NCI-H146 (cell line): ENCODE measurements around the gene STK16.

Source experiments
- DNase-seq: peaks from one replicate; lab custom pipeline; 2025; lab: John Stamatoyannopoulos, UW

STK16 gene

DNA sequence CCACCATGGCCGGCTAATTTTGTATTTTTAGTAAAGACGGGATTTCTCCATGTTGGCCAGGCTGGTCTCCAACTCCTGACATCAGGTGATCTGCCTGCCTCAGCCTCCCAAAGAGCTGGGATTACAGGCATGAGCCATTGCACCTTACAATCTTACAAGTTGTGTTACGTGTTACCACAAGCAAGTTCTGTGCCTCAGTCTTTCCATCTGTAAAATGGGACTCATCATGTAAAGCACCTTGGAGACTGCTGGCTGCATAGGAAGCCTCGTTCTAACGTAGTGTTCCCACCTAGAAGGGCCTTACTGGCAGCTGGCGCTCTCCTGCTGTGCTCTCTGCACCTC, 43.9 kb downstream of the STK16 start:
- DNase-seq: no peak

DNA sequence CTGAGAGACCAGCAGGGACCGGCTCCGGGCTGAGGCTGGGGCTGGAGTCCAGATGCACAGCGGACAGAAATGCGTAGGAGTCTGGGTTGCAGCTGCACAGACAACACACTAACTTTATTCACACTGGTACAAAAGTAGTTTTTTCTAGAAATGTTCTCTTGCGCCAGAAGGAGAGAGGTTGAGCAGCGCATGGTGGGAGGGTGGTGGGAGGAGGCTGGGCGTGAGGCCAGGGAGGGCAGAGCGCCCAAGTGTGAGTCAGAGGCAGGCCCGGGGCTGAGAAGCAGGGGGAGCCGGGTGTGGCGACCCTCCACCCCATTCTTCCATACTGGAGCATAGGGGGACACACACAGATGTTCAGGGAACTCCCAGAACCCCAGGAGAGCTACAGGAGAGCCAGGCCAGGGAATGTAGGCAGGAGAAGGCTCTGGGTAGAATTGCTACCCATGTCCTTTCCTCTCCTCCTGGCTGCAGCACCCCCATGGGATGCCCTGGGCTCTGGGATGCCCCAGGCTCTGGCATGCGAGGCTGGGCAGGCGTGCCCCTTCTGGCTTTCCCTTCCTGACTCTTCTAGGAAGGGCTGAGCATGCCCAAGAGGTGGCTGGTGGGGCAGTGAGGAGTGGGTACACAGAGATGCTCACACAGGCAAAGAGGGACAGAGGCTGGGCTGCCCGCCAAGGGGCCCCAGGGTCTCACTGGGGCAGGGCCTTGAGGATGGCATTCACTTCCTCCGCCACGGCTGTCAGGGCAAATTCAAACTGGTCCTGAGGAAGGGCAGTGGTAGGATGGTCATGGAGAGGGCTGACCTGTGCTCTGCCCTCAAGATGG, 44.5 kb downstream of the STK16 start:
- DNase-seq: no peak

DNA sequence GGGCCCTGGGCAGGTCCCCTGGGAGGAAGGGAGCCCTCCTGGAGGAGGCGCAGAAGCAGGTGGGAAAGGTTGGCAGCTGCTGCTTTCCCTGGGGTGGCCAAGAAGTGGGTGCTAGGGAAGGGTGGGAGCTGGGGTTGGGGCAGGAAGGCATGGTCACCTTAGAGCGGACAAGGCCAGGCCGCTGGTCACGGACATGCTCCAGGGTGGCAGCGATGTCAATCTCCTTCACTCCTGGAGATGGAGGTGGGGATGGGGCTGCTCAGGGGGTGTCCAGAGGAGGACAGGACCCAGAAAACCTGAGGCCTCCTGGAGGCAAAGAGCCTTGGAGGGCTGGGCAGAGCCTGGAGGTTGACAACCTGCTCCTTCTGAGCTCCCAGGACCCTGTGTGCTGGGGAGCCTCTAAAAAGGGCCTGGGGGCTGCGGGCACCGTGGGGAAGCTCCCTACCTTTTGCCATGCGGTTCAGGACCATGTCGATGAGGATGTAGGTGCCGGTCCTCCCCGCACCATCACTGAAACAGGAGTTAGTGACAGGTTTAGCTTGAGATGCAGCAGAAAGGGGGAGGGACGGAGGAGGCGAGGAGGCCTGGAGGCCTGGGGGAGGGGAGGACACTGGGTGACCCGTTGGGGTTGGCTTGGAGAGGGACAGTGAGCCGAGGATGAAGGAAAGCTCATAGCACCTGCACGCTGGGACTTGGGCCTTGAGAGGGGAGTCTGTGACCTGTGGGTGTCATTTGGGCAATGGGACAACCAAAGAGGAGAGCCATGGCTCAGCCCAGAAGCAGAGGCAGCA, 45.3 kb downstream of the STK16 start:
- DNase-seq: no peak

DNA sequence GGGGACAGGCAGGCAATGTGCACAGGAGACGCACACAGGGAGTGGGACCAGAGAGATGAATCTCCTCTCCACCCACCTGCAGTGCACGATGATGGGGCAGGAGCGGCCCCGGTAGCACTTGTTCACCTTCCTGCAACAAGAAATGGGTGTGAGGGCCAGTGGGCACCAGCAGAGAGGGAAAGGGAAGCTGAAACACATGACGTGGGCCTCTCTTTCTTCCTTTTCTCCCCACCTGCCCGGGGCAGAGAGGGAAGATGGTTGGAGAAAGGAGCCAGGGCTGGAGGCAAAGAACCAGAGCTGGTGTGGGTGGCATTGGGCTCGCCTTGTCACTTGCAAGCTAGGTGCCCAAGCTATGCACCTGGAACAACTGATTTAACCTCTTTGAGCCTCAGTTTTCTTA, 46.1 kb downstream of the STK16 start:
- DNase-seq: no peak

DNA sequence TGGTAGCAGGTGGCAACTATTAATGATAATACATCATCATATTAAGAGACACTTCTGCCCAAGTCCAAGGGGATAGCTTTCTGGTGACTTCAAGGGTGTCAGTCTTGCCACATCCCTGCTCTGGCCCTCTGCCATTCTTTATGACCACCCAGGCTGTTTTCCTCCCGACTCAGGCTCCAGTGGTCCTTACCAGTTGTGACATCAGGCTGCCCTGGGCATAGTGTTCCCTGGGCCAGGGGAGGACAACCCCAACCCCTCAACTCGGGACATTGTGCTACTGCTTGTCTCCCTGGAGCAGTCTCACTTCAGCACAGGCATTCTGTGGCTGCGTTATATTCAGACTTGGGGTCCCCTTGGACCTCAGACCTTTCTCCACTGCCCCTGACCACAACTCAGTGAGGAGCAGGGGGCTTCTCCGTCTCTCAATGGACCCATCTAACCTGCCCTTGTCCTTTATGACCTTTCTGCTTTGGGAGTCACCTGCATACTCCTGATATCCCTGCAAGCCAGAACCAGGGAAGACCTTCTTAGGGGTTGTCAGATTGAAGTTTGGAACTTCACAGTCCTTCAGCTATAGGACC, 46.7 kb downstream of the STK16 start:
- no peak for DNase-seq

DNA sequence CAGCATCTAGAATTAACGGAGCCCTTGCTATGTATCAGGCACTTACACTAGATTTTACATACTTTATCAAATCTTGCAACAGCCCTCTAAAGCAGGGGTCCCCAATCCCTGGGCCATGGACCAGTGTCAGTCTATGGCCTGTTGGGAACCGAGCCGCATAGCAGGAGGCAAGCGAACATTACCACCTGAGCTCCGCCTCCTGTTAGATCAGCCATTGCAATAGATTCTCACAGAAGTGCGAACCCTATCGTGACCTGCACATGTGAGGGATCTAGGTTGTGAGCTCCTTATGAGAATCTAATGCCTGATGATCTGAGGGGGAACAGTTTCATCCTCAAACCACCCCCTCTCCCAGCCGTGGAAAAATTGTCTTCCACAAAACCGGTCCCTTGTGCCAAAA, 47.3 kb downstream of the STK16 start:
- DNase-seq: no peak

DNA sequence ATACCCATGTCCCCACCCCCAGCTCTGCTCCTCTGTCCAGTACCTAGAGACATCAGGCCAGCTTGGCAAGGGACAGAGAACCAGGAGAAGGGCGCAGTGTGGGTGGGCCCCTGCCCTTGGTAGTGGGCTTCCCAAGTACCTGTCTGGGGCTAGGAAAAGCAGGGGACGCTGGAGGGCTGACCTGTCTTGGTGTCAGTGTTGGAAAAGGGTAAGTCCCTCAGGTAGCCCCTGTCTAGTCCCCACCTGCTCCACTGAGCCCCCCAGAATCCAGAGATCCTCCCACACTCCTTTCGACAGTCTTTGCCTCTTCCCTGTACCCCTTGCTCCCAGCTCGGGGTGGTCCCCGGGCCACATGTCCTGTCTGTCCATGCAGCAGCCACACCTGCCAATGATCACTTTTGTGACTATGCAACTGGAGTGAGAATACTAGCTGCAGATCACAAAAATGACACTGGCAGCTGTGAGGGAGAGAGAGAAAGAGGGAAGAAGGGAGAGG, 48.5 kb downstream of the STK16 start:
- no peak for DNase-seq

DNA sequence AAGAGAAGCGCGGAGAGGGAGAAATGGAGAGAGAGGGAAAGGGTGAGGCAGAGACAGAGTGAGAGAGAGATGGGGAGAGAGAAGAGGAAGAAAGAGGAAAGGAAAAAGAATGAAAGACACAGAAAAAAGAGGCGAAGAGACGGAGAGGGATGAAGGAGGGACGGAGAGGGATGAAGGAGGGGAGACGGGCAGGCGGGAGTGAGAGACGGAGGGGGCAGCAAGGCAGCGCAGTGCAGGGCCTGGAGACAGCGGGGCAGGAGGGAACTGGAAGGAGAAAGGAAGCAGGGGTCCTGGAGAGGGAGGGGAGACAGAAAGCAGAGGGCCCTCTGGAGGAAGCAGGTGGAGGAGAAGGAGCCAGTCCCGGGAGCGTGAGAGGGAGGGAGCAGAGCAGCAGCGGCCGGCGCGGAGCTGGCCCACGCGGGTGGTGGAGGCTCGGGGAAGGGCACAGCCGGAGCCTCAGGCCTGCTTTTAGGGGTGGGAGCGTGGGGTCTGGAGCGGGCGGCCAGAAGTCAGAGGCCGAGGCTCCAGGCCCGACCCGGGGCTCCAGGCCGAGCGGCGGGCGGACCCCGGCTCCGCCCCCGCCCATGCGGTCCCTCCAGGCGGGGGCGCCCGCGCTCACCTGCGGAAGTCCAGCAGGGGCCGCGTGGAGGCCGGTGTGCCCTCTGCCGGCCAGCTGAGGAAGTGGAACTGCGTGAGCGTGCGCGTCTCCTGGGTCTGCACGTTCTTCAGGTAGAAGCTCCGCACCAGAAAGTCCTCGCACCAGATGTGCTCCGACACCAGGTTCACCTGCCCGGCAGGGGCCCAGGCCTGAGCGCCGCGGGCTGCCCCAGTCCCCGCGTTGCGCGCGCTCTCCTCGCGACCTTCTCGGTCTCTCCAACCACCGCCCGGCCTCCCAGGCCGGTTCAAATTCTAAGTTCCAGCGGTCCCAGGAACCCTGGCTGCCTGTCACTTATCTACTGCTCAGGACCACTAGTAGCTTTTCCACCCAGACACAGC, 49.4 kb downstream of the STK16 start:
- DNase-seq: peak; percentile 78

DNA sequence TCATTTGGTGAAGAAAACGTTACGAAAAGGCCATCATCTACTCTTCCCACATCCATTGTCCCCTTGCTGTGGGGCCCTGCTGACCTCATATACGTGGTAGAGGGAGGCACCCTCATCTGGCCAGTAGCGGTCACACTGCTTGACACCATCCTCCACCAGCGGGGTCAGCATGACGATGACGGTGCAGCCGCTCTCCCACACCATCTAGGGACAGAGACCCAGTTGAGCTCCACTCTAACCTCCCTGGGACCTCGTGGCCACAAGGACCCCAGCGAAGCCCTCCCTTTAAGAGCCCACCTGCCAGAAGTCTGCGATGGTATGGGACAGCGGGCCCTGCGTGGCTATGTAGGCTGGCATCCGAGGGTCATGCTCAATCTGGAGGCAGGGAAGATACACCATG, 50.9 kb downstream of the STK16 start:
- DNase-seq: no peak

DNA sequence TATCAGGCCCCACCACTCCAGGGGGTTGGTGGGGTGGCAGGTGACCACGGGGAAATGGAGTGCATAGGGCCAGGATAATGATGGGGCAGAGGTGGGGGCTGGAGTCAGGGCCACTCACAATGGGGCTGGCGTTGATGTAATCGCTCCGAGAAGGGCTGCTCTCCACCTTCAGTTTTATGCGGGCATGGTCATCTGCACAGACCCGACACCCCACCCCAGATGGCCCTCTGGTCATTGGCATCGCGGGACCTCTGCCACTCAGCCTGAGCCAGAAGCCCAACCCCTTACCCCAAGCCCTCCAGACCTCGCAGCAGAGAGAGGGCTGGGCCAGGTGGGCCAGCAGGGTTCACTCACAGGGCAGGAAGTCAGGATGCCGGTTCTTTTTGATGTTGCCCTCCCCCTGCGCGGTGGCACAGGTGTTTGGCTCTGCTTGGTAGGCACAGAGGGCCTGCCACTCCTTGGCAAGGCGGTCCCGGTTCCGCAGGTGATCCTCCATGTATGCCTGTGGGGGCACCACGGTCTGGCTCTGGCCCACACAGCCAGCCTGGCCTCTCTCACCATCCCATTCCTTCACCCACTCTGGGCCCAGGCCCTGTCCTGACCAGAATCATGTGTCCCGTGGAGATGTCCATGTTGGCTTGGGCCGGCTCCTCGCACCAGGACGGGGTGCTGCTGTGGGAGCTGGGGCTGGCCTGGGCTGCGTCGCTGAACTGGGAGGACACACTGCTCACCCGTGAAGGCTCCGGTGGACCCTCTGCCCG, 51.5 kb downstream of the STK16 start:
- DNase-seq: no peak

DNA sequence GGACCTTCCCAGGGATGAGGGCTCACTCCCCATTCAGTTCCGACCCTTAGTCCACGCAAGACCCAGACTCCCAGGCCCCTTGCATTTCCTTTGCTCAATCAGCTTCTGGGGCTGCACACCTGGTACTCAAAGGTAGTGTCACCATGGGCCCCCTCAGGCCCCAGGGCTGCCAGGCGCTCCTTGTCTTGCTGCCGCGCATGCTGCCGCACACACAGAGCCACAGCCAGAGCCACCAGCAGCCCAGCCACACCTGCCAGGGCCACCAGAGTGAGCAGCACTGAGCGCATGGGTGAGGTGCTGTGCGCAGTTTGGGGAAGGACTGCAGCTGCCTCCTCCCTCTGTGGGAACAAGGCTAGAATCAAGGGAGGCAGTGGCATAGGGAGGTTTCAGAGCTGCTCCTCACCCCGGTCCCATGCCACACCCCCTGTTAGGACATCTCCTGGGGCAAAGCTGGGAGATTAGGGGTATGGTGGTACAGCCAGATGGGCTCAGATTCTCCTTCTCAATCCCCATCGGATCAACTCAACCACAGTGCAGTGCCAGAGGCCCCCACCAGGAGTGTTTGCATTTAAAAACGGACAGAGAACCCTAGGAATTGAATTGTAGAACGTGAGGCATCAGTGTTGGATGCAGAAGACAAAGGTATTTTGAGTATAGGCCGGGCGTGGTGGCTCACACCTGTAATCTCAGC, 52.6 kb downstream of the STK16 start:
- DNase-seq: no peak

DNA sequence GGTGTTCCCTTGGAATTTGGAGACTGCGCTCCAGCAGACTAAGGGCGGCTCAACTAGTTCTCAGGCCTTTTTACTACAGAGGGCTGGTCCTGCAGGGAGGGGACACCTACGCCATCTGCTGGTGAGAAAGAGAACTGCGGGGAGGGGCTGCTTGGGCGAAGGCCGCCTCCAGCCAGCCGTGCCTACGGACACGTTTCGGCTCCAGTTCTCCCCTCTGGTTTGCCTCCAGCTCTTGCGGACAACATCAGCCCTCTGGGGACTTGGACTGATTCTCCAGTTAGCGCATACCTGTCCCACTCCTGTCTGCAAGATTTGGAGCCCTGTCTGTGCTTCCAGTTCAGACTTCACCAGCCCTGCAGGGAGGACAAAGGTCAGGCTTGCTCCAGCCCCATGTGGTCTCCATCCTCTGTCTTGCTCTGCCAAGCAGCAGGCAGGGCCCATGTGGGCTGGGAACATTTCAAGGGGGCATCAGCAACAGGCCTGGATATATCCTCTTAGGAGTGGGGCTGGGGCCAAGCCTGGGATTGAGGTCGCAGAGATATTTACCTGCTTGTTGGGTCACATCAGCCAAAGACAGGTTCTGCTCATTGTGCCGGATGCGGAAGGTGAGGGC, 53.6 kb downstream of the STK16 start:
- DNase-seq: peak; percentile 47

DNA sequence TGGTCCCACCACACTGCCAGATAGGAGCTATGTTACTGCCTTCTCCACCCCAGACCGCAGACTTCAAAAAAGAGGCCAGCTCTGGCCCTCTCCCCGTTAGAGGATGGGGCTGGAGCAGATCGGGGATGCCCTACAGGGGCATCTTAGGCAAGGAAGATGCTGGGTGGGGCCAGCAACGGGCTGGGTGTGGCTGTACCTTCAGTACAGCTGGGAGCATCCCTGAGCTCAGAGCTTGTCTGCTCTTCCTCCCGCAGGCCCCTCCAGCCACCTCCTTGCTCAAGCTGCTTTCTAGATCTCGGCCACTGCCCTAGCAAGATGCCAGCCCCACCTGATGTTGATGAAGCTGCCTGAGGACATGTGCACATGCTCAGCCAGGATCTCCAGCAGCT, 54.1 kb downstream of the STK16 start:
- no peak for DNase-seq
